ENCODE measurements around the gene NHLRC4. TPM values are rescaled to one million over a fixed set of nuclear protein-coding genes. Genes with fewer than 3 reads are reported as not detected.
"Not testable (repeated sequence)": the region's sequence is repeated elsewhere in the genome, so short reads cannot be mapped to it uniquely, and the experiment has no call there.

Gene NHLRC4
- total RNA-seq, 2 experiments from 2014 or later, result 0.60 to 0.67 TPM

GRCh38 chr16:596736-597060, 29.9 kb downstream of the NHLRC4 start:
- Mint-ChIP-seq H3K4me1 (ENCODE audit: low read depth) (peaks cover 15% of the 10 kb centered on the region), H3K27me3 (ENCODE audit: low read depth) (no peaks in the 10 kb centered on the region), H3K27ac (no peak overlapping the region), H3K4me3 (no peak overlapping the region), H3K9me3 (no peaks in the 10 kb centered on the region), H3K36me3 (ENCODE audit: low read depth) (no peaks in the 10 kb centered on the region)
- intact Hi-C loops (cut with micrococcal nuclease), result no loop called here
- CTCF ChIA-PET, result interaction anchor here (1.0 kb wide), 1 partner anchor 13 kb away, joined by 3 read pairs; no protein-coding TSS in a partner anchor
- DNase-seq, result no peak

- DNase-seq; H3K9me3 Mint-ChIP-seq; intact Hi-C loops (cut with micrococcal nuclease); H3K4me1 Mint-ChIP-seq (ENCODE audit: low read depth); H3K4me3 Mint-ChIP-seq; H3K36me3 Mint-ChIP-seq (ENCODE audit: low read depth); H3K27me3 Mint-ChIP-seq (ENCODE audit: low read depth); H3K27ac Mint-ChIP-seq: not testable (repeated sequence)
- CTCF ChIA-PET, result interaction anchor here (0.9 to 1.0 kb wide), 2 partner anchors 11 to 123 kb away, joined by 3 read pairs; partner anchors contain the start of gene ANTKMT
Measured at GRCh38 chr16:597655-598054, 30.9 kb downstream of the NHLRC4 start.

- CTCF ChIA-PET, result interaction anchor here (1.2 kb wide), 1 partner anchor 11 kb away, joined by 4 read pairs; no protein-coding TSS in a partner anchor
- Mint-ChIP-seq H3K9me3 (no peaks in the 10 kb centered on the region), H3K27me3 (ENCODE audit: low read depth) (no peaks in the 10 kb centered on the region), H3K4me1 (ENCODE audit: low read depth) (peaks cover 9% of the 10 kb centered on the region), H3K27ac (no peak overlapping the region), H3K4me3 (no peak overlapping the region), H3K36me3 (ENCODE audit: low read depth) (no peaks in the 10 kb centered on the region)
- DNase-seq, result no peak
- intact Hi-C loops (cut with micrococcal nuclease), result no loop called here
Measured at GRCh38 chr16:598823-599739, 32.3 kb downstream of the NHLRC4 start.

- H3K4me1 Mint-ChIP-seq (ENCODE audit: low read depth), result peaks cover 8% of the 10 kb centered on the region
- no peaks in the 10 kb centered on the region for H3K36me3 Mint-ChIP-seq (ENCODE audit: low read depth)
- no peaks in the 10 kb centered on the region for H3K27me3 Mint-ChIP-seq (ENCODE audit: low read depth)
- no peak overlapping the region for H3K4me3 Mint-ChIP-seq
- H3K27ac Mint-ChIP-seq, result no peak overlapping the region
- intact Hi-C loops (cut with micrococcal nuclease), result no loop called here
- no peak for DNase-seq
- no peaks in the 10 kb centered on the region for H3K9me3 Mint-ChIP-seq
- CTCF ChIA-PET, result interaction anchor here (0.9 kb wide), 1 partner anchor 75 kb away, joined by 3 read pairs; no protein-coding TSS in a partner anchor
Measured at GRCh38 chr16:600781-601180, 34.0 kb downstream of the NHLRC4 start.

DNA sequence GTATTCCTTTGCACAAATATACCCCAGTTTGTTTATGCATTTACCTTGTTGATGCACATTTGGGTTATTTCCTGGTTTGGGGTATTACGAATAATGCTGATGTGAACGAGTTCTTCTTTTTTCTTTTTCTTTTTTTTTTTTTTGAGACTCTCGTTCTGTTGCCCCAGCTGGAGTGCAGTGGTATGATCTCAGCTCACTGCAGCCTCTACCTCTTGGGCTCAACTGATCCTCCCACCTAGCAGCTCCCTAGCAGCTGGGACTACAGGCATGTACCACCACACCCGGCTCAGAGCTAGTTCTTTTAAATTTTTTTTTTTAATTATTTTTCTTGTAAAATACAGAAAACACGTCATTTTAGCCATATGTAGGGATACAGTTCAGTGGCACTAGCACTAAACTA, 37.1 kb downstream of the NHLRC4 start:
- CTCF ChIA-PET, result no interaction called here
- H3K9me3 Mint-ChIP-seq, result no peaks in the 10 kb centered on the region
- H3K27ac Mint-ChIP-seq, result no peak overlapping the region
- peaks cover 14% of the 10 kb centered on the region for H3K4me1 Mint-ChIP-seq (ENCODE audit: low read depth)
- H3K36me3 Mint-ChIP-seq (ENCODE audit: low read depth), result no peaks in the 10 kb centered on the region
- no peak overlapping the region for H3K4me3 Mint-ChIP-seq
- no peaks in the 10 kb centered on the region for H3K27me3 Mint-ChIP-seq (ENCODE audit: low read depth)
- intact Hi-C loops (cut with micrococcal nuclease), result no loop called here
- DNase-seq, result no peak

DNA sequence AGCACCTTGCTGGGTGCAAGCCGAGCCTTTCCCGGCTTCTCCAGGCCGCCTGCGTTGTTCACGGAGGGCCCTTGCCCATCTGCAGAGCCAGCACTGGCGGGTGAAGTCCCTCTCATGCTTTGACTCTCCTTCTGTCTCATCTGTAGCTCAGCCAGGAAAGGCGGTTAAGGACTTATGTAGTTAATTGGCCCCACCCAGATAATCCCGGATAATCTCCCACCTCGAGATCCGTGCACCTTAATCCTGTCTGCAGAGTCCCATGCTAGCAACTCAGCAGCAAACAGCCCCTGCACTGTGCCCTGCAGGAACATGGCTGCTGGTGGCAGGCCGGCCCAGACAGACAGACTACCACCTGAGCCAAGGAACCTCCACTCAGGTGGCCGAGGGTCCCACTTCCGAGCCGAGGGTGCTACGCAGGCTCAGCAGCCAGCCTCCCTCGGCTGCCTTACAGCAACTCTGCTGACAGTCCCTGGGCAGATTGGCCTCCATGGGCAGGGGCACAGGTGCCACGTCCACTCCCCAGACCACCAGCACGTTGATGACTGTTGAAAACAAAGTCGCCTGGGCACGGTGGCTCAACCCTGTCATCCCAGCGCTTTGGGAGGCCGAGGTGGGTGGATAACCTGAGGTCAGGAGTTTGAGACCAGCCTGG, 40.0 kb downstream of the NHLRC4 start:
- Mint-ChIP-seq H3K36me3 (ENCODE audit: low read depth) (no peaks in the 10 kb centered on the region), H3K27ac (no peak overlapping the region), H3K4me1 (ENCODE audit: low read depth) (peaks cover 14% of the 10 kb centered on the region), H3K9me3 (no peaks in the 10 kb centered on the region), H3K4me3 (no peak overlapping the region), H3K27me3 (ENCODE audit: low read depth) (no peaks in the 10 kb centered on the region)
- intact Hi-C loops (cut with micrococcal nuclease), result no loop called here
- no peak for DNase-seq
- CTCF ChIA-PET, result no interaction called here

GRCh38 chr16:608019-608418, 41.2 kb downstream of the NHLRC4 start:
- H3K27ac Mint-ChIP-seq, result peak overlapping the region; percentile 80
- CTCF ChIA-PET, result interaction anchor here (1.4 kb wide), 1 partner anchor 11 kb away, joined by 3 read pairs; no protein-coding TSS in a partner anchor
- intact Hi-C loops (cut with micrococcal nuclease), result loop anchor here (1.0 kb wide), 2 partner anchors 19 to 28 kb away; partner anchors contain the start of gene METTL26
- H3K36me3 Mint-ChIP-seq (ENCODE audit: low read depth), result no peaks in the 10 kb centered on the region
- no peaks in the 10 kb centered on the region for H3K9me3 Mint-ChIP-seq
- no peaks in the 10 kb centered on the region for H3K27me3 Mint-ChIP-seq (ENCODE audit: low read depth)
- DNase-seq, result peak; percentile 88
- H3K4me1 Mint-ChIP-seq (ENCODE audit: low read depth), result peaks cover 14% of the 10 kb centered on the region
- H3K4me3 Mint-ChIP-seq, result no peak overlapping the region

DNA sequence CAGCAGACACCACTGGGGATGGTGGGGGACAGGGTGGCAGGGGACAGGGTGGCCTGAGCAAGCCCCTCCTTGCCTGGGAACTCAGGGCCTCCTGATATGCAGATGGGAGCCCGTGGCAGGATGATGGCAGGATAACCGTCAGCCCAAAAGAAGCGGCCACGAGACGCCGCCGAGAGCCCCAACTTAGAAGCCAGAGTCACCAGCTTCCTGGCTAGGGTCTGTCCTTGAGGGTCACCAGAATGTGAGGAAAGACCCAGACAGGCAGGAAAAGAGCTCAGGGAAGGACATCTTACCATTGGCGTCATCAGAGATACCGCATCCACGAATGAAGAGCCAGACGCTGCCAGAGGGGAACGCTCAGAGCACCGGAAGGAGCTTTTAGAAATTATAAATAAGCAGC, 42.5 kb downstream of the NHLRC4 start:
- peaks cover 10% of the 10 kb centered on the region for H3K4me1 Mint-ChIP-seq (ENCODE audit: low read depth)
- CTCF ChIA-PET, result interaction anchor here (1.1 to 1.4 kb wide), 3 partner anchors 12 to 24 kb away, joined by 3 to 4 read pairs (median 3); partner anchors contain the start of gene RAB40C
- intact Hi-C loops (cut with micrococcal nuclease), result no loop called here
- DNase-seq, result no peak
- no peaks in the 10 kb centered on the region for H3K27me3 Mint-ChIP-seq (ENCODE audit: low read depth)
- H3K36me3 Mint-ChIP-seq (ENCODE audit: low read depth), result no peaks in the 10 kb centered on the region
- no peaks in the 10 kb centered on the region for H3K9me3 Mint-ChIP-seq
- H3K4me3 Mint-ChIP-seq, result no peak overlapping the region
- no peak overlapping the region for H3K27ac Mint-ChIP-seq

DNA sequence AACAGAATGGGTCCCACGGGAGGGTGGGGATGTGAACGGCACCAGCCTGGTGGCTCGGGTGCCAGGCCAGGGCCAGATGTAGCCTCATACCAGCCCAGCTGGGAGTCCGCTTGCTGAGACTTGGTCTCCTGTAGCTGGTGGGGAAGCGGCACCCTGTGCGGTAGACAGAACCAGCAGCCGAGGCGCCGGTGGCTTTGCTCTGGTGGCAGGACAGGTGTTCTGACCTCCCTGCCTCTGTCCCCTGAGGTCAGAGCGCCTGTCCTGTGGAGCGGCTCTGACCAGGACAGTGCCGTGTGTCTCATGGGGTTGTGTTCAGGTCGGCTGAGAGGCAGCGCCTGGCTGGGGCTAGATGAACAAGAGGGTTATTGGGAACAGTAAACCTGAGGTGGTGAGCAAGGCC, 43.2 kb downstream of the NHLRC4 start:
- DNase-seq, result no peak
- intact Hi-C loops (cut with micrococcal nuclease), result no loop called here
- H3K4me1 Mint-ChIP-seq (ENCODE audit: low read depth), result peaks cover 10% of the 10 kb centered on the region

GRCh38 chr16:610513-611381, 43.9 kb downstream of the NHLRC4 start:
- CTCF ChIA-PET, result interaction anchor here (0.6 to 1.2 kb wide), 4 partner anchors 12 to 34 kb away, joined by 3 to 4 read pairs (median 4); partner anchors contain the start of gene RAB40C
- DNase-seq, result peak; percentile 66
- Mint-ChIP-seq H3K27ac (no peak overlapping the region), H3K9me3 (no peaks in the 10 kb centered on the region), H3K4me3 (no peak overlapping the region), H3K4me1 (ENCODE audit: low read depth) (peaks cover 10% of the 10 kb centered on the region), H3K27me3 (ENCODE audit: low read depth) (no peaks in the 10 kb centered on the region), H3K36me3 (ENCODE audit: low read depth) (peaks cover 2% of the 10 kb centered on the region)
- intact Hi-C loops (cut with micrococcal nuclease), result loop anchor here (1.0 kb wide), 1 partner anchor 31 kb away; no protein-coding TSS in a partner anchor

More for the DNA sequence above, 43.2 kb downstream of the NHLRC4 start:
- Mint-ChIP-seq H3K27me3 (ENCODE audit: low read depth) (no peaks in the 10 kb centered on the region), H3K9me3 (no peaks in the 10 kb centered on the region), H3K27ac (no peak overlapping the region), H3K36me3 (ENCODE audit: low read depth) (peaks cover 2% of the 10 kb centered on the region), H3K4me3 (no peak overlapping the region)
- CTCF ChIA-PET, result interaction anchor here (0.6 to 1.2 kb wide), 5 partner anchors 12 to 33 kb away, joined by 3 to 4 read pairs (median 4); partner anchors contain the start of gene RAB40C

- CTCF ChIA-PET, result no interaction called here
- H3K36me3 Mint-ChIP-seq (ENCODE audit: low read depth), result peaks cover 2% of the 10 kb centered on the region
Measured at GRCh38 chr16:615122-615521, 48.3 kb downstream of the NHLRC4 start.

More at GRCh38 chr16:615122-615521, 48.3 kb downstream of the NHLRC4 start:
- H3K27me3 Mint-ChIP-seq (ENCODE audit: low read depth), result no peaks in the 10 kb centered on the region
- H3K9me3 Mint-ChIP-seq, result no peaks in the 10 kb centered on the region
- H3K27ac Mint-ChIP-seq, result no peak overlapping the region
- H3K4me1 Mint-ChIP-seq (ENCODE audit: low read depth), result peaks cover 2% of the 10 kb centered on the region
- no peak for DNase-seq
- intact Hi-C loops (cut with micrococcal nuclease), result no loop called here
- no peak overlapping the region for H3K4me3 Mint-ChIP-seq

Measured in activated naive CD4-positive, alpha-beta T cell treated with anti-CD3 and anti-CD28 coated beads for 36 hours (primary cell).